COR-L47 (cell line): ENCODE measurements around the gene SMARCA2.

Experiments used
- DNase-seq: peaks from one replicate; lab custom pipeline; 2025; lab: John Stamatoyannopoulos, UW

SMARCA2 gene

GRCh38 chr9:2214707-2215106, 199.6 kb downstream of the SMARCA2 start:
- no peak for DNase-seq

GRCh38 chr9:2215921-2216441, 200.8 kb downstream of the SMARCA2 start:
- no peak for DNase-seq

GRCh38 chr9:2216591-2216990, 201.4 kb downstream of the SMARCA2 start:
- no peak for DNase-seq

- DNase-seq = no peak
Measured at GRCh38 chr9:2217540-2217939, 202.4 kb downstream of the SMARCA2 start.

- DNase-seq = no peak
Measured at GRCh38 chr9:2220036-2220435, 204.9 kb downstream of the SMARCA2 start.

GRCh38 chr9:2227144-2227867, 212.2 kb downstream of the SMARCA2 start:
- DNase-seq = no peak

GRCh38 chr9:2228132-2228531, 213.0 kb downstream of the SMARCA2 start:
- peak; percentile 47 for DNase-seq

GRCh38 chr9:2228641-2229040, 213.5 kb downstream of the SMARCA2 start:
- DNase-seq = no peak

GRCh38 chr9:2229109-2229721, 214.1 kb downstream of the SMARCA2 start:
- DNase-seq = no peak

- DNase-seq = peak; percentile 41
Measured at GRCh38 chr9:2230362-2230761, 215.2 kb downstream of the SMARCA2 start.

GRCh38 chr9:2231101-2231500, 216.0 kb downstream of the SMARCA2 start:
- no peak for DNase-seq

- DNase-seq = no peak
Measured at GRCh38 chr9:2231829-2232228, 216.7 kb downstream of the SMARCA2 start.

GRCh38 chr9:2233274-2233673, 218.1 kb downstream of the SMARCA2 start:
- no peak for DNase-seq

GRCh38 chr9:2234371-2234893, 219.3 kb downstream of the SMARCA2 start:
- DNase-seq = no peak

- DNase-seq = no peak
Measured at GRCh38 chr9:2235623-2236022, 220.5 kb downstream of the SMARCA2 start.

- no peak for DNase-seq
Measured at GRCh38 chr9:2236850-2237249, 221.7 kb downstream of the SMARCA2 start.

- no peak for DNase-seq
Measured at GRCh38 chr9:2241461-2241835, 226.3 kb downstream of the SMARCA2 start.

- peak; percentile 81 for DNase-seq
Measured at GRCh38 chr9:2241836-2242741, 226.9 kb downstream of the SMARCA2 start.

GRCh38 chr9:2242831-2243330, 227.7 kb downstream of the SMARCA2 start:
- DNase-seq = no peak
